ENCODE results near the gene AZU1. TPM values are rescaled to one million over a fixed set of nuclear protein-coding genes. Genes with fewer than 3 reads are reported as not detected.
"Not testable (repeated sequence)": the region's sequence is repeated elsewhere in the genome, so short reads cannot be mapped to it uniquely, and the experiment has no call there.

Gene AZU1
- total RNA-seq, 4 donors from 2014 or later: 1.1 TPM; not detected in 3

- no peak for TF ChIP-seq CTCF (IDR thresholded peaks at IDR 0.05)
- DNase-seq (ENCODE audit: low spot score): no peak
- no peak for ATAC-seq (ENCODE audit: low FRiP score)
These were observed 45.4 kb downstream of the AZU1 start for GRCh38 chr19:873084-873483.

DNA sequence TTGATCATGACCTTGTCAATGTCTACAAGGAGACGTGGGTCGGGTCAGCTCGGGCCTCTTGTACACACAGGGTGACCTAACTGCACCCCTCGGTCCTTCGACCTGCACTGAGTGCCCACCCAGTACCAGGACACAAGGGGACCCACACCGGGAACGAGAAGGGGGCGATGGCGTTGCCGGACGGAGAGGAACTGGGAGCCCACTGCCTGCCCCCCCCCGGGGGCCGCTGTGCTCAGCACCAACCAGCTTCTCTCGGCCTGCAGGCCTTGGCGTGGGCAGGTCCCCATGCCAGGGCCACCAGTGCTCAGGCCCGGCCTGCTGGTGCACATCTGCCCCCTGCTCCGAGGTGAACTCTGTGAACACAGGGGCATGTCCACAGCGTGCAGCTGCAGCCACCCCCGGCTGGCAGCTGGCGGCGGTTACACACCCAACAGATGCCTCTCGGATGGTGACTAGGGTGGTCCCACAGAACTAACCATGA is 46.0 kb downstream of the AZU1 start:
- DNase-seq (ENCODE audit: low spot score) (no peak), ATAC-seq (ENCODE audit: low FRiP score) (no peak)
- no peak for TF ChIP-seq CTCF (IDR thresholded peaks at IDR 0.05)

DNA sequence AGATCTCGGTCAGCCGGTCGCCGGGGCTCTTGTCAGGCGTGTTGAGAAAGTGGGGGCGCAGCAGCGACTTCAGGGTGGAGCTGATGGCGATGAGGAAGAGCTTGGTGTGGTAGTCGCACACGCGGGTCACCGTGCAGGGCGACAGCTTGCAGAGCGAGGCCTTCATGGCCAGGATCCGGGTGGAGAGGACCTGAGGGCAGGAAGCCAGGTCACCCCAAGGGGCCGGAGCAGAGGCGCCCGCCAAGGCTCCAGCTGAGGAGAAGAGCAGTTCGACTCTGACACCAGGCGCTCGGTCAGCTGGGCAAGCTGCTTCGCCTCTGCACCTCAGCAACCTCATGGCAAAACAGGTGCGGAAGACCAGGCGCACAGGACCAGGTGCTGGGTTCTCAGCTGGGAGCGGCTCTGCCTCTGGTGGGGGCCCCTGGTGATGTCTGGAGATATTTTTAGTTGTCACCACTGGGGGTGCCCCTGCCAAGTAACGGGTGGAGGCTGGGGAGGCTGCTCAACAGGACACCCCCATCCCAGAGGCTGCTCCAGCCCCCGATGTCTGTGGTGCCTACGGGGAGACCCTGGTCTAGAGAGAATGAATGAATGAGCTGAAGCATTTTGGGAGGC is 47.7 kb downstream of the AZU1 start:
- DNase-seq (ENCODE audit: low spot score): no peak
- ATAC-seq (ENCODE audit: low FRiP score): no peak
- no peak for TF ChIP-seq CTCF (IDR thresholded peaks at IDR 0.05)

- DNase-seq (ENCODE audit: low spot score) (no peak), ATAC-seq (ENCODE audit: low FRiP score) (no peak)
- no peak for TF ChIP-seq CTCF (IDR thresholded peaks at IDR 0.05)
These were observed 48.5 kb downstream of the AZU1 start for GRCh38 chr19:876089-876488.

- DNase-seq (ENCODE audit: low spot score) (no peak), ATAC-seq (ENCODE audit: low FRiP score) (no peak)
- TF ChIP-seq CTCF (IDR thresholded peaks at IDR 0.05): no peak
These were observed 49.2 kb downstream of the AZU1 start for GRCh38 chr19:876780-877314.

DNA sequence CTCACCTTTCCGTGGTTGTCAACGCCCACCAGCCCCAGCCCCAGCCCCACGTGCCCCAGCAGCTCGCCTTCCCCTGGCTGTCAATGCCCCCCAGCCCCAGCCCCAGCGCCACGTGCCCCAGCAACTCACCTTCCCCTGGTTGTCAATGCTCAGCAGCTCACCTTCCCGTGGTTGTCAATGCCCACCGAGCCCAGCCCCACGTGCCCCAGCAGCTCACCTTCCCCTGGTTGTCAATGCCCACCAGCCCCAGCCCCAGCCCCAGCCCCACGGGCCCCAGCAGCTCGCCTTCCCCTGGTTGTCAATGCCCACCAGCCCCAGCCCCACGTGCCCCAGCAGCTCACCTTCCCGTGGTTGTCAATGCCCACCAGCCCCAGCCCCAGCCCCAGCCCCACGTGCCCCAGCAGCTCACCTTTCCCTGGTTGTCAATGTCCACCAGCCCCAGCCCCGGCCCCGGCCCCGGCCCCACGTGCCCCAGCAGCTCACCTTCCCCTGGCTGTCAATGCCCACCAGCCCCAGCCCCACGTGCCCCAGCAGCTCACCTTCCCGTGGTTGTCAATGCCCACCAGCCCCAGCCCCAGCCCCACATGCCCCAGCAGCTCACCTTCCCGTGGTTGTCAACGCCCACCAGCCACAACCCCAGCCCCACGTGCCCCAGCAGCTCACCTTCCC is 50.5 kb downstream of the AZU1 start:
- DNase-seq (ENCODE audit: low spot score); ATAC-seq (ENCODE audit: low FRiP score): not testable (repeated sequence)

GRCh38 chr19:878751-879561 is 51.3 kb downstream of the AZU1 start:
- DNase-seq (ENCODE audit: low spot score); ATAC-seq (ENCODE audit: low FRiP score): not testable (repeated sequence)

All from omental fat pad (tissue), 4 donors.